Measurements from ENCODE around the gene RYR2. TPM values are rescaled to one million over a fixed set of nuclear protein-coding genes. Genes with fewer than 3 reads are reported as not detected.

RYR2 gene
- total RNA-seq, 1 experiment from 2014 or later, result 3.4 TPM

GRCh38 chr1:237712586-237713157 lies 670.7 kb downstream of the RYR2 start:
- Histone ChIP-seq H3K27me3 (ENCODE audit: insufficient read depth, low read length) (no peaks in the 10 kb centered on the region), H2BK12ac (ENCODE audit: insufficient read length, low read depth, low read length) (no peak overlapping the region), H2BK15ac (ENCODE audit: low read depth, low read length) (no peak overlapping the region), H3K4me2 (ENCODE audit: insufficient read depth, insufficient read length, low read length) (no peak overlapping the region), H2AK5ac (ENCODE audit: insufficient read length, low read length) (no peak overlapping the region), H3T11ph (ENCODE audit: low read length) (no peak overlapping the region), H3K23ac (ENCODE audit: insufficient read length, low read depth, low read length) (no peak overlapping the region), H3K9me3 (ENCODE audit: control insufficient read depth, low read depth, low read length) (no peaks in the 10 kb centered on the region), H2BK5ac (ENCODE audit: insufficient read length, low read length) (no peak overlapping the region), H3K79me2 (ENCODE audit: insufficient read depth, low read length) (no peaks in the 10 kb centered on the region), H3K4me1 (ENCODE audit: insufficient read depth, low read length) (no peaks in the 10 kb centered on the region), H4K91ac (ENCODE audit: insufficient read length, low read depth, low read length) (no peak overlapping the region), H2BK120ac (ENCODE audit: low read depth, low read length, poor library complexity, severe bottlenecking) (no peak overlapping the region), H3K79me1 (ENCODE audit: insufficient read depth, low read depth, low read length, poor library complexity, severe bottlenecking) (no peaks in the 10 kb centered on the region), H4K5ac (ENCODE audit: insufficient read length, low read depth, low read length) (no peak overlapping the region), H2AFZ (ENCODE audit: low read length) (no peak overlapping the region), H3K14ac (ENCODE audit: insufficient read depth, low read length) (no peak overlapping the region), H3K56ac (ENCODE audit: insufficient read length, low read depth, low read length) (no peak overlapping the region), H3K9ac (ENCODE audit: extremely low read depth, insufficient read length, low read length) (no peak overlapping the region), H3K27ac (ENCODE audit: insufficient read length, low read depth, low read length) (no peak overlapping the region), H3K23me2 (ENCODE audit: insufficient read length, low read depth, low read length, poor library complexity, severe bottlenecking) (no peaks in the 10 kb centered on the region), H4K20me1 (ENCODE audit: control insufficient read depth, insufficient read depth, insufficient read length) (no peaks in the 10 kb centered on the region), H3K4ac (ENCODE audit: low read depth, low read length) (no peak overlapping the region), H3K18ac (ENCODE audit: insufficient read length, low read depth, low read length) (no peak overlapping the region), H2BK20ac (ENCODE audit: low read depth, low read length, poor library complexity, severe bottlenecking) (no peak overlapping the region), H4K8ac (replicated peaks; ENCODE audit: insufficient read length, low read depth, low read length) (no peak overlapping the region)
- peaks cover 4% of the 10 kb centered on the region in 2 experiments; a peak in 3 of 4 replicates for H3K4me1 Mint-ChIP-seq
- no peak for DNase-seq
- H3K27ac Mint-ChIP-seq, result peak overlapping the region; percentile 16 to 44 (median 21); a peak in 2 of 7 replicates
- H3K36me3 Mint-ChIP-seq (ENCODE audit: insufficient read depth in 1 of 3, low read depth in 3 of 3), result no peaks in the 10 kb centered on the region
- no CpG with 5 or more reads among the region's 5 CpGs for WGBS (ENCODE audit: extremely low coverage, insufficient read length, low lambda C conversion rate)
- no peak for TF ChIP-seq CTCF (conservative IDR thresholded peaks at IDR 0.05)
- H3K4me3 Mint-ChIP-seq, result no peak overlapping the region
- H3K9me3 Mint-ChIP-seq, result no peaks in the 10 kb centered on the region
- H3K27me3 Mint-ChIP-seq (ENCODE audit: low read depth), result no peaks in the 10 kb centered on the region
